SH-SY5Y (cell line): ENCODE data around the gene NABP2.

Source experiments
- GATA2 ChIP-seq: IDR thresholded peaks from 2 replicates; pipeline ENCODE4 v1.6.1; 2011; ENCODE audit warnings: mild to moderate bottlenecking, low read depth, low read length
- GATA3 ChIP-seq: IDR thresholded peaks from 2 replicates; pipeline ENCODE4 v1.6.1; 2011; ENCODE audit warnings: low read depth, mild to moderate bottlenecking, low read length, moderate library complexity

Gene NABP2

GRCh38 chr12:56274299-56274698, 50.2 kb downstream of the NABP2 start:
- TF ChIP-seq GATA3 = no peak
- TF ChIP-seq GATA2 = no peak

- no peak for TF ChIP-seq GATA2
- no peak for TF ChIP-seq GATA3
These were observed 54.8 kb downstream of the NABP2 start for GRCh38 chr12:56278905-56279304.
